Mucosa of descending colon (tissue), 3 donors: ENCODE data around the gene CCDC63. TPM values are rescaled to one million over a fixed set of nuclear protein-coding genes. Genes with fewer than 3 reads are reported as not detected.

Experiments
- ATAC-seq: fragments of 200-7000 bp; cut with Tn5 transposase; one replicate; pipeline ENCODE4 v1.9.1; 2020; ENCODE audit warnings: mild to moderate bottlenecking, moderate library complexity
- DNase-seq, 3 donors: peaks; one replicate each; pipeline ENCODE4 v3.0.0-alpha.2; 2020
- H3K36me3 ChIP-seq: fragments of 200-600 bp; one replicate; pipeline ENCODE4 v1.8.0; 2021; ENCODE audit warnings: low read depth, mild to moderate bottlenecking
- H3K4me1 ChIP-seq: fragments of 200-600 bp; one replicate; pipeline ENCODE4 v1.8.0; 2021; ENCODE audit warnings: low read depth, mild to moderate bottlenecking
- H3K4me3 ChIP-seq: fragments of 200-600 bp; one replicate; pipeline ENCODE4 v1.8.0; 2021; ENCODE audit warnings: mild to moderate bottlenecking
- H3K9me3 ChIP-seq: fragments of 200-600 bp; one replicate; pipeline ENCODE4 v1.8.0; 2021; ENCODE audit warnings: mild to moderate bottlenecking
- CTCF ChIP-seq: fragments of 200-600 bp; IDR thresholded peaks from one replicate; pipeline ENCODE4 v1.8.0; 2022; ENCODE audit warnings: antibody characterized with exemption, mild to moderate bottlenecking
- intact Hi-C, 2 donors: fragments of 100-400 bp; cut with DNase I in 1 of 2; cut with micrococcal nuclease in 1 of 2; formaldehyde crosslinking; loops; one replicate each; pipeline versions ENCODE4 v1.11.0 to v1.11.1; 2022; cut with DNase I, micrococcal nuclease
- total RNA-seq, 3 donors: library from RNA; stranded (reverse); fragmentation: NEBNext Ultra II Directional in 2 of 3; extraction: Animal tissue kit (Norgen Biotek cat#: 25700) in 2 of 3; gene quantifications; one replicate each; pipeline versions ENCODE4 v1.2.1 to v1.2.4, GENCODE V29; 2021 to 2023
- donor health status: DM: no; HTN: no; CAD: no; lungs with moderate emphysema.
- donor health status: DM: no; HTN: no; CAD: no.
- donor health status: DM: no; HTN: yes; CAD: no.

Gene CCDC63
- total RNA-seq, 3 donors from 2014 or later: not detected

DNA sequence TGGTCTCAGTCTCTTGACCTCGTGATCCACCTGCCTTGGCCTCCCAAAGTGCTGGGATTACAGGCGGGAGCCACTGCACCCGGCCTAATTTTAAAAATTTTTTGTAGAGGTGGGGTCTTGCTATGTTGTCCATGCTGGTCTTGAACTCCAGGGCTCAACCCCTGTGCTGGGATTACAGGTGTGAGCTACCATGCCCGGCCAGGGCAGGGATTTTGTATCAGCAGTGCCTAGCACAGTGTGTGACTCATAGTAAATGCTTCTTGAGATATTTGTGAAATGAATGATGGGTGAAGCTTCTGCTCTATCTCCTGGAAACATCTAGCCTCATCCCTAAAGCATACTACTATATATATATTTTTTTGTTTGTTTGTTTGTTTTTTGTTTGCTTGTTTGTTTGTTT, 36.5 kb downstream of the CCDC63 start:
- DNase-seq (no peak), ATAC-seq (no peak)
- TF ChIP-seq CTCF: no peak
- Histone ChIP-seq H3K36me3 (no peaks in the 10 kb centered on the region), H3K4me3 (no peak overlapping the region), H3K9me3 (no peaks in the 10 kb centered on the region), H3K4me1 (no peaks in the 10 kb centered on the region)
- intact Hi-C loops: loop anchor here in 1 of 2 donors (10.0 kb wide), 1 partner anchor 428 kb away; the partner anchor contains the start of gene ARPC3

DNA sequence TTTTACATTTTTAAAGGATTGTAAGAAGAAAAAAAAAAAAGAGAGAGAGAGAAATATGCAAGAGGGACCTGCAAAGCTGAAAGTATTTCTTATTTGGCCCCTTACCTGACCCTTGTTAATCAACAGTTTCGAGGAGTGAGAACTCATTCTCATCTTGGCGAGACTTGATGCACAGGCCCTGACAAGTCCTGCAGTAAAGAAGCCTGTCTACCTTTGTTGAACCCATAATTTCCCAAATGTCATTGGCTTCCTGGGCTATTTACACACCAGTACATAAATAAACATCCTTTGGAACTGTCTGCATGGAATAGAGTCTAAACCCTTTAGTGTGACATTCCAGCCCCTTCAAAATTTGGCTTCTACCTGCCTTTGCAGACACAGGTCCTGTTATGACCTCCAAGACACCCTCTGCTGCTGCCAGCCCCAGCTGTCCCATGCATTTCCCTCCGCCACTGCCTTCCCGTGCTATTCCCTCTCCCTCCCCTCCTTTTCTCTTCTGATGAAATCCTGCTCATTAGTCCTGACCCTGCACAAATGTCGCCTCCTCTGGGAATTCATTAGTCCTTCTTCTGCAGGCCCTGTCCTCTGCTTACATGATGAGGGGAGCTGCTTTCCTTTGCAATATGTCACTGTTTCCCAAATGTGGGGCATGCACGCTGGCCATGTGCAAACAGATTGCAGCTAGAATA, 38.5 kb downstream of the CCDC63 start:
- Histone ChIP-seq H3K36me3 (no peaks in the 10 kb centered on the region), H3K9me3 (no peaks in the 10 kb centered on the region), H3K4me3 (no peak overlapping the region), H3K4me1 (no peaks in the 10 kb centered on the region)
- intact Hi-C loops: loop anchor here in 1 of 2 donors (10.0 kb wide), 1 partner anchor 430 kb away; the partner anchor contains the start of gene ARPC3
- TF ChIP-seq CTCF: no peak
- ATAC-seq (no peak), DNase-seq (no peak)

GRCh38 chr12:110888256-110888991, 41.6 kb downstream of the CCDC63 start:
- no peak for TF ChIP-seq CTCF
- Histone ChIP-seq H3K4me3 (no peak overlapping the region), H3K9me3 (no peaks in the 10 kb centered on the region), H3K4me1 (no peaks in the 10 kb centered on the region), H3K36me3 (no peaks in the 10 kb centered on the region)
- intact Hi-C loops: loop anchor here in 1 of 2 donors (10.0 kb wide), 1 partner anchor 434 kb away; the partner anchor contains the start of gene ARPC3
- DNase-seq: no peak
- no peak for ATAC-seq

DNA sequence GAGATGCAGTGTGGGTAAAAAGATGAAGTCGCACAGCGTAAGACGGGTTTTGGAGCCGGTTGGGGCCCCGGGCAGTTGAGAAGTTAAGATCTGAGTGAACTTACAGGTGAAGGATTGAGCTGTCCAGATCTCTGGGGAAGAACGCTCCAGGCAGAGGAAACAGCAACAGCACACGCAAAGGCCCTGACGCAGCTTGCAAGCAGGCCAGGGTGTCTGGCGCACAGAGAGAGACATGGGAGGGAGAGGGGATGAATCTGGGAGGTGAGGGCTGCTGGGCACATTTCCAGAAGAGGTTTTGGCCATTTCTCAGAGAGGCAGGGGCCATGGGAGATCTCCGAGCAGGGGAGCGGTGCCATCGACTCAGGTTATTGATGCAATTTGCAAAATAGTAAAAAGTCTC, 42.6 kb downstream of the CCDC63 start:
- H3K4me3 ChIP-seq: no peak overlapping the region
- TF ChIP-seq CTCF: no peak
- H3K36me3 ChIP-seq: no peaks in the 10 kb centered on the region
- no peaks in the 10 kb centered on the region for H3K9me3 ChIP-seq
- intact Hi-C loops: loop anchor here in 1 of 2 donors (10.0 kb wide), 1 partner anchor 435 kb away; the partner anchor contains the start of gene ARPC3
- DNase-seq: no peak
- no peaks in the 10 kb centered on the region for H3K4me1 ChIP-seq
- no peak for ATAC-seq

GRCh38 chr12:110893956-110894355, 47.2 kb downstream of the CCDC63 start:
- no peak for ATAC-seq
- intact Hi-C loops: no loop called here

More at GRCh38 chr12:110893956-110894355, 47.2 kb downstream of the CCDC63 start:
- no peak overlapping the region for H3K4me3 ChIP-seq
- DNase-seq: no peak
- no peaks in the 10 kb centered on the region for H3K4me1 ChIP-seq
- no peaks in the 10 kb centered on the region for H3K9me3 ChIP-seq
- no peak for TF ChIP-seq CTCF
- no peaks in the 10 kb centered on the region for H3K36me3 ChIP-seq
